Naive thymus-derived CD8-positive, alpha-beta T cell (primary cell): Measurements from ENCODE around the gene ST6GALNAC1. TPM values are rescaled to one million over a fixed set of nuclear protein-coding genes. Genes with fewer than 3 reads are reported as not detected.
A peak's percentile ranks its signal among the peaks of the same experiment; 100 is the strongest.

Experiments
- ATAC-seq, 2 donors: fragments of 150-1000 bp; cut with Tn5 transposase in 1 of 2; sonication (Bioruptor Pico), chemical (Tn5 transposase) in 1 of 2; 1 replicate in 1 of 2; 2 replicates in 1 of 2; pipeline ENCODE4 v1.10.0; 2021; ENCODE audit warnings: mild to moderate bottlenecking in 2 of 2, moderate library complexity in 2 of 2
- POLR2A ChIA-PET: fragments of 350-600 bp; sonication (Branson Sonifier 250); formaldehyde crosslinking; loops from one replicate; lab custom pipeline; 2021; ENCODE audit warnings: antibody characterized with exemption; lab: Charles Lee
- DNase-seq, 10 donors: peaks; one replicate each; pipeline versions ENCODE4 v3.0.0 to v3.0.0-alpha.2; 2020 to 2022
- H3K27ac Mint-ChIP-seq, 10 donors: one replicate each; pipeline ENCODE4 v1.8.0; 2020 to 2022; ENCODE audit warnings: mild to moderate bottlenecking in 10 of 10, mixed read lengths in 10 of 10, moderate library complexity in 4 of 10, inconsistent platforms in 1 of 10
- H3K27me3 Mint-ChIP-seq, 5 donors: one replicate each; pipeline ENCODE4 v1.8.0; 2021 to 2022; ENCODE audit warnings: mixed read lengths in 5 of 5
- H3K36me3 Mint-ChIP-seq, 3 donors: one replicate each; pipeline ENCODE4 v1.8.0; 2020 to 2022; ENCODE audit warnings: mixed read lengths in 3 of 3, mild to moderate bottlenecking in 2 of 3, inconsistent platforms in 1 of 3
- H3K4me1 Mint-ChIP-seq, 4 donors: one replicate each; pipeline ENCODE4 v1.8.0; 2021 to 2022; ENCODE audit warnings: mixed read lengths in 4 of 4
- H3K4me3 Mint-ChIP-seq, 10 donors: one replicate each; pipeline ENCODE4 v1.8.0; 2020 to 2022; ENCODE audit warnings: mild to moderate bottlenecking in 10 of 10, mixed read lengths in 10 of 10, moderate library complexity in 6 of 10, inconsistent platforms in 1 of 10
- H3K9me3 Mint-ChIP-seq, 9 donors: one replicate each; pipeline ENCODE4 v1.8.0; 2020 to 2022; ENCODE audit warnings: mixed read lengths in 9 of 9, mild to moderate bottlenecking in 3 of 9, inconsistent platforms in 1 of 9, moderate library complexity in 1 of 9
- polyA plus RNA-seq, 3 donors: library from polyadenylated mRNA; unstranded; fragments of 300-500 nt; fragmentation: Illumina TruSeq; gene quantifications; one replicate each; pipeline ENCODE4 v1.2.3, GENCODE V29; 2021
- total RNA-seq, 8 experiments: library from RNA in 2 of 8; stranded (reverse) in 2 of 8; gene quantifications; one replicate each; pipeline ENCODE4 v1.2.3 and lab custom pipeline; 2021 to 2026

Gene ST6GALNAC1
- total and polyA plus RNA-seq, 5 experiments from 2014 or later, result 0.07 to 0.52 TPM; not detected in 3

GRCh38 chr17:76597156-76598003 is 46.2 kb downstream of the ST6GALNAC1 start:
- Mint-ChIP-seq H3K27me3 (peaks cover 5 to 18% (median 11%) of the 10 kb centered on the region in 5 donors), H3K4me1 (peaks cover 10 to 18% (median 15%) of the 10 kb centered on the region in 4 donors), H3K9me3 (no peaks in the 10 kb centered on the region), H3K4me3 (no peak overlapping the region), H3K27ac (no peak overlapping the region), H3K36me3 (no peaks in the 10 kb centered on the region)
- DNase-seq (no peak), ATAC-seq (no peak)
- POLR2A ChIA-PET, result interaction anchor here (1.3 kb wide), 1 partner anchor 19 kb away, joined by 3 read pairs; no protein-coding TSS in a partner anchor

GRCh38 chr17:76594690-76595089 is 48.9 kb downstream of the ST6GALNAC1 start:
- ATAC-seq (no peak), DNase-seq (no peak)
- POLR2A ChIA-PET, result no interaction called here
- no peaks in the 10 kb centered on the region for H3K36me3 Mint-ChIP-seq
- peaks cover 0 to 3% (median 0%) of the 10 kb centered on the region in 4 donors for H3K4me1 Mint-ChIP-seq
- H3K9me3 Mint-ChIP-seq, result no peaks in the 10 kb centered on the region
- no peak overlapping the region for H3K4me3 Mint-ChIP-seq
- no peak overlapping the region for H3K27ac Mint-ChIP-seq
- H3K27me3 Mint-ChIP-seq, result peaks cover 7 to 24% (median 16%) of the 10 kb centered on the region in 5 donors

GRCh38 chr17:76593959-76594358 is 49.6 kb downstream of the ST6GALNAC1 start:
- H3K27me3 Mint-ChIP-seq, result peaks cover 12 to 31% (median 20%) of the 10 kb centered on the region in 5 donors
- DNase-seq (no peak), ATAC-seq (no peak)
- H3K4me3 Mint-ChIP-seq, result no peak overlapping the region
- H3K9me3 Mint-ChIP-seq, result peaks cover 0 to 5% (median 0%) of the 10 kb centered on the region in 9 donors
- no peak overlapping the region for H3K27ac Mint-ChIP-seq
- H3K36me3 Mint-ChIP-seq, result peaks cover 0 to 5% (median 0%) of the 10 kb centered on the region in 3 donors
- POLR2A ChIA-PET, result no interaction called here
- peaks cover 0 to 3% (median 0%) of the 10 kb centered on the region in 4 donors for H3K4me1 Mint-ChIP-seq

GRCh38 chr17:76593384-76593826 is 50.2 kb downstream of the ST6GALNAC1 start:
- no peak overlapping the region for H3K27ac Mint-ChIP-seq
- no peak overlapping the region for H3K4me3 Mint-ChIP-seq
- POLR2A ChIA-PET, result no interaction called here

GRCh38 chr17:76588182-76588581 is 55.4 kb downstream of the ST6GALNAC1 start:
- H3K4me3 Mint-ChIP-seq, result peak overlapping the region in 5 of 10 donors; percentile 1 to 37 (median 19)
- H3K27ac Mint-ChIP-seq, result no peak overlapping the region
- POLR2A ChIA-PET, result interaction anchor here (0.5 to 0.7 kb wide), 2 partner anchors 16 to 780 kb away, joined by 4 read pairs; no protein-coding TSS in a partner anchor

More at GRCh38 chr17:76593384-76593826, 50.2 kb downstream of the ST6GALNAC1 start:
- Mint-ChIP-seq H3K4me1 (peaks cover 0 to 3% (median 0%) of the 10 kb centered on the region in 4 donors), H3K27me3 (peaks cover 16 to 36% (median 25%) of the 10 kb centered on the region in 5 donors), H3K9me3 (peaks cover 0 to 7% (median 2%) of the 10 kb centered on the region in 9 donors), H3K36me3 (peaks cover 0 to 7% (median 4%) of the 10 kb centered on the region in 3 donors)
- ATAC-seq (no peak), DNase-seq (no peak)

GRCh38 chr17:76586741-76587487 is 56.6 kb downstream of the ST6GALNAC1 start:
- Mint-ChIP-seq H3K27me3 (peaks cover 31 to 53% (median 39%) of the 10 kb centered on the region in 5 donors), H3K4me1 (peaks cover 3 to 17% (median 12%) of the 10 kb centered on the region in 4 donors), H3K27ac (peak overlapping the region in 1 of 10 donors; percentile 61), H3K4me3 (peak overlapping the region in 9 of 10 donors; percentile 33 to 75 (median 54)), H3K36me3 (peaks cover 2 to 9% (median 7%) of the 10 kb centered on the region in 3 donors), H3K9me3 (peaks cover 0 to 8% (median 2%) of the 10 kb centered on the region in 9 donors)
- POLR2A ChIA-PET, result no interaction called here
- ATAC-seq, result no peak
- no peak for DNase-seq

More at GRCh38 chr17:76588182-76588581, 55.4 kb downstream of the ST6GALNAC1 start:
- peaks cover 0 to 8% (median 2%) of the 10 kb centered on the region in 9 donors for H3K9me3 Mint-ChIP-seq
- DNase-seq (no peak), ATAC-seq (no peak)
- peaks cover 29 to 54% (median 41%) of the 10 kb centered on the region in 5 donors for H3K27me3 Mint-ChIP-seq
- H3K4me1 Mint-ChIP-seq, result peaks cover 3 to 17% (median 12%) of the 10 kb centered on the region in 4 donors
- peaks cover 2 to 9% (median 7%) of the 10 kb centered on the region in 3 donors for H3K36me3 Mint-ChIP-seq

GRCh38 chr17:76585649-76586593 is 57.6 kb downstream of the ST6GALNAC1 start, which contains the start of gene ST6GALNAC2:
Gene ST6GALNAC2 (minus strand): TSS chr17:76585860. CDS start chr17:76585808, 52 bp downstream.
- peaks cover 0 to 8% (median 2%) of the 10 kb centered on the region in 9 donors for H3K9me3 Mint-ChIP-seq
- H3K27me3 Mint-ChIP-seq, result peaks cover 30 to 52% (median 39%) of the 10 kb centered on the region in 5 donors
- peaks cover 2 to 9% (median 7%) of the 10 kb centered on the region in 3 donors for H3K36me3 Mint-ChIP-seq
- peak within 1 kb of the TSS in 1 of 10 donors; percentile 57 for H3K27ac Mint-ChIP-seq
- POLR2A ChIA-PET, result interaction anchor here (0.6 to 0.8 kb wide), 2 partner anchors 85 to 499 kb away, joined by 3 to 4 read pairs; no protein-coding TSS in a partner anchor
- H3K4me3 Mint-ChIP-seq, result peak within 1 kb of the TSS; percentile 45 to 78 (median 71)
- ATAC-seq, result peak; percentile 77 to 79
- H3K4me1 Mint-ChIP-seq, result peaks cover 3 to 17% (median 12%) of the 10 kb centered on the region in 4 donors
- DNase-seq, result peak in 6 of 10 donors; percentile 21 to 32 (median 28)

GRCh38 chr17:76585033-76585648 is 58.4 kb downstream of the ST6GALNAC1 start:
- Mint-ChIP-seq H3K27me3 (peaks cover 30 to 48% (median 37%) of the 10 kb centered on the region in 5 donors), H3K4me3 (peak overlapping the region; percentile 45 to 78 (median 71)), H3K36me3 (peaks cover 2 to 9% (median 7%) of the 10 kb centered on the region in 3 donors), H3K27ac (no peak overlapping the region), H3K4me1 (peaks cover 3 to 17% (median 12%) of the 10 kb centered on the region in 4 donors), H3K9me3 (peaks cover 0 to 8% (median 2%) of the 10 kb centered on the region in 9 donors)
- POLR2A ChIA-PET, result interaction anchor here (1.1 kb wide), 1 partner anchor 27 kb away, joined by 4 read pairs; no protein-coding TSS in a partner anchor
- ATAC-seq, result peak; percentile 24 to 35
- DNase-seq, result peak in 1 of 10 donors; percentile 25

GRCh38 chr17:76584427-76585032 is 59.0 kb downstream of the ST6GALNAC1 start:
- H3K9me3 Mint-ChIP-seq, result peaks cover 0 to 8% (median 2%) of the 10 kb centered on the region in 9 donors
- peaks cover 28 to 46% (median 31%) of the 10 kb centered on the region in 5 donors for H3K27me3 Mint-ChIP-seq
- POLR2A ChIA-PET, result interaction anchor here (1.1 kb wide), 1 partner anchor 26 kb away, joined by 4 read pairs; no protein-coding TSS in a partner anchor

GRCh38 chr17:76582660-76583059 is 60.9 kb downstream of the ST6GALNAC1 start:
- no peaks in the 10 kb centered on the region for H3K36me3 Mint-ChIP-seq
- no peak overlapping the region for H3K4me3 Mint-ChIP-seq
- ATAC-seq, result no peak
- H3K27me3 Mint-ChIP-seq, result peaks cover 12 to 30% (median 15%) of the 10 kb centered on the region in 5 donors
- POLR2A ChIA-PET, result interaction anchor here (0.7 to 1.0 kb wide), 3 partner anchors 15 to 1066 kb away, joined by 4 to 5 read pairs (median 4); partner anchors contain the start of gene TSEN54
- DNase-seq, result no peak
- no peaks in the 10 kb centered on the region for H3K9me3 Mint-ChIP-seq
- H3K4me1 Mint-ChIP-seq, result peaks cover 3 to 17% (median 12%) of the 10 kb centered on the region in 4 donors
- no peak overlapping the region for H3K27ac Mint-ChIP-seq

More at GRCh38 chr17:76584427-76585032, 59.0 kb downstream of the ST6GALNAC1 start:
- H3K27ac Mint-ChIP-seq, result no peak overlapping the region
- DNase-seq (no peak), ATAC-seq (no peak)
- peak overlapping the region; percentile 36 to 78 (median 71) for H3K4me3 Mint-ChIP-seq
- H3K36me3 Mint-ChIP-seq, result peaks cover 2 to 9% (median 7%) of the 10 kb centered on the region in 3 donors
- peaks cover 3 to 17% (median 12%) of the 10 kb centered on the region in 4 donors for H3K4me1 Mint-ChIP-seq
